ENCODE measurements around the gene ZNF44. TPM values are rescaled to one million over a fixed set of nuclear protein-coding genes. Genes with fewer than 3 reads are reported as not detected.
"Not testable (repeated sequence)": the region's sequence is repeated elsewhere in the genome, so short reads cannot be mapped to it uniquely, and the experiment has no call there.

Gene ZNF44
- total RNA-seq, 4 donors from 2014 or later, result 8.8 to 9.7 (median 9.4) TPM

DNA sequence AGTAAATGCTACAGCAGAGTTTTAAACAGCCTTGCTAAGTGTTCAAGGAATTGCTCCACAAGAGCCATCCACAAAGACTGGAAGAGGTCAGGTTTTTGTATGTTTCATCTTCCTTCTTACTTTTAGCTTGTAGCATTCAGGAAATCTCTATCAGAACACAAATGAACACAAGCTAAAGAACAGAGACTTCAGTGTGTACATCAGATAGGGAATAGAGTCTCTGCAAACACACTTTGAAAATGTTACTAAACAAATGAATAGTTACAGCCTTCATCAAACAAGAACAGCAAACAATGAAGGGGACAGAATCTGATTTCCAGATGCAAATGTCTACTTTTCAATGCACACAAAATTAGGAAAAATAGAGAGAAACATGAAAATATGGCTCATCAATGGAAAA, 31.0 kb upstream of the ZNF44 start:
- intact Hi-C loops (cut with DNase I), result no loop called here
- no peaks in the 10 kb centered on the region for H3K4me1 ChIP-seq
- no peak for DNase-seq (ENCODE audit: extremely low spot score)
- H3K27me3 ChIP-seq, result no peaks in the 10 kb centered on the region
- TF ChIP-seq POLR2AphosphoS5 (IDR thresholded peaks at IDR 0.05) (no peak), POLR2A (IDR thresholded peaks at IDR 0.05; ENCODE audit: low read depth) (no peak), EP300 (IDR thresholded peaks at IDR 0.05) (no peak)
- TF ChIP-seq, protein P1, sequence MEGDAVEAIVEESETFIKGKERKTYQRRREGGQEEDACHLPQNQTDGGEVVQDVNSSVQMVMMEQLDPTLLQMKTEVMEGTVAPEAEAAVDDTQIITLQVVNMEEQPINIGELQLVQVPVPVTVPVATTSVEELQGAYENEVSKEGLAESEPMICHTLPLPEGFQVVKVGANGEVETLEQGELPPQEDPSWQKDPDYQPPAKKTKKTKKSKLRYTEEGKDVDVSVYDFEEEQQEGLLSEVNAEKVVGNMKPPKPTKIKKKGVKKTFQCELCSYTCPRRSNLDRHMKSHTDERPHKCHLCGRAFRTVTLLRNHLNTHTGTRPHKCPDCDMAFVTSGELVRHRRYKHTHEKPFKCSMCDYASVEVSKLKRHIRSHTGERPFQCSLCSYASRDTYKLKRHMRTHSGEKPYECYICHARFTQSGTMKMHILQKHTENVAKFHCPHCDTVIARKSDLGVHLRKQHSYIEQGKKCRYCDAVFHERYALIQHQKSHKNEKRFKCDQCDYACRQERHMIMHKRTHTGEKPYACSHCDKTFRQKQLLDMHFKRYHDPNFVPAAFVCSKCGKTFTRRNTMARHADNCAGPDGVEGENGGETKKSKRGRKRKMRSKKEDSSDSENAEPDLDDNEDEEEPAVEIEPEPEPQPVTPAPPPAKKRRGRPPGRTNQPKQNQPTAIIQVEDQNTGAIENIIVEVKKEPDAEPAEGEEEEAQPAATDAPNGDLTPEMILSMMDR (IDR thresholded peaks at IDR 0.05), result no peak
- no peaks in the 10 kb centered on the region for H3K9me3 ChIP-seq
- H3K36me3 ChIP-seq, result peaks cover 12 to 26% (median 19%) of the 10 kb centered on the region in 4 donors
- H3K27ac ChIP-seq (replicated peaks in 1 of 4), result no peak overlapping the region
- H3K4me3 ChIP-seq, result no peak overlapping the region

DNA sequence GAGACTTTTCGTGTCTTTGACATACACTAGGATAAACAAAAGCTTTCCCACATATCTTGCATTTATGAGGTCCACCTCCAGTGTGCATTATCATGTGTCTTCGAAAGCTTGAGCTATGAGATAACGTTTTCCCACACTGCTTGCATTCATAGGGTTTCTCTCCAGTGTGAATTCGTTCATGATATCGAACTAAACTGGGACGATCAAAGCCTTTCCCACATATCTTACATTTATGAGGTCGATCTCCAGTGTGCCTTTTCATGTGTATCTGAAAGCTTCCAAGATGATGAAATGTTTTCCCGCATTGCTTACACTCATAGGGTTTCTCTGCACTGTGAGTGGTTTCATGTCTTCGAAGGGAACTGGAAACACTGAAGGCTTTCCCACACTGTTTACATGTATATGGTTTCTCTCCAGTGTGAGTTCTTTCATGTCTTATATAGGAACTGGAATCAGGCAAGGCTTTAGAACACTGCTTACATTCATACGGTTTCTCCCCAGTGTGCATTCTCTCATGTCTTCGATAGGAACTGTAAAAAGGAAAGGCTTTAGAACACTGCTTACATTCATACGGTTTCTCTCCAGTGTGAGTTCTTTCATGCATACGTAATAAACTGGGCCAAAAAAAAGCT, 24.2 kb upstream of the ZNF44 start:
- Histone ChIP-seq H3K4me3 (no peak overlapping the region), H3K9me3 (peaks cover 0 to 5% (median 2%) of the 10 kb centered on the region in 4 donors), H3K4me1 (no peaks in the 10 kb centered on the region), H3K27ac (replicated peaks in 1 of 4) (no peak overlapping the region), H3K27me3 (no peaks in the 10 kb centered on the region), H3K36me3 (peaks cover 37 to 61% (median 46%) of the 10 kb centered on the region in 4 donors)
- TF ChIP-seq EP300 (IDR thresholded peaks at IDR 0.05) (no peak), POLR2A (IDR thresholded peaks at IDR 0.05; ENCODE audit: low read depth) (no peak), POLR2AphosphoS5 (IDR thresholded peaks at IDR 0.05) (no peak)
- 93% methylated on average over 13 of the region's 13 CpGs for WGBS
- DNase-seq (ENCODE audit: extremely low spot score), result no peak
- intact Hi-C loops (cut with DNase I), result no loop called here

DNA sequence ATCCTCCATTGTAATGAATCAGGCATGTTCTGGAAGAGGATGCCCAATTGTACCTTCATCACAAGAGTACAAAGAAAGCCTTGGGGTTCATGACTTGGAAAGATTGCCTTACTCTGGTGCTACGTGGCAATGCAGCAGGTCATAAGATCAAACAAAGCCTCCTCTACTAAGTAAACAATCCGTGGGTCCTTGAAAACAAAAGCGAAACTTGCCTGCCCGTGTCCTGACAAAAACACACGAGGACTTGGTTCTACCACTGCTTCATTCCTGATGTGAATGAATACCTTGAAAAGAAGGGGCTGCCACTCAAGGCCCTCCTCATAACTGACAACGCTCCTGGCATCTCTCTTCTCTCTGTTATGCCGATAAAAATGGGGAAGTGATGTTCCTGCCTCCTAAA, 19.9 kb upstream of the ZNF44 start:
- TF ChIP-seq POLR2A (IDR thresholded peaks at IDR 0.05; ENCODE audit: low read depth) (no peak), POLR2AphosphoS5 (IDR thresholded peaks at IDR 0.05) (no peak), EP300 (IDR thresholded peaks at IDR 0.05) (no peak)
- TF ChIP-seq, protein P1 (IDR thresholded peaks at IDR 0.05), result no peak

DNA sequence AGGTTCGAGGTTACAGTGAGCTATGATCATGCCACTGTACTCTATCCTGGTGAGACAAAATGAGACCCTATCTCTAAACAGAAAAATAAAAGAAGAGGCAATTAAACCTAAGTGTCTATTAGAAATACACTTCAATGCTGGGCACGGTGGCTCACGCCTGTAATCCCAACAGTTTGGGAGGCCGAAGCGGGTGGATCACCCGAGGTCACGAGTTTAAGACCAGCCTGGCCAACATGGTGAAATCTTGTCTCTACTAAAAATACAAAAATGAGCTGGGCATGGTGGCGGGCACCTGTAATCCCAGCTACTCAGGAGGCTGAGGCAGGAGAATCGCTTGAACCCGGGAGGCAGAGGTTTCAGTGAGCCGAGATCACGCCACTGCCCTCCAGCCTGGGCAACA, 14.2 kb upstream of the ZNF44 start:
- DNase-seq (ENCODE audit: extremely low spot score); H3K9me3 ChIP-seq; H3K4me1 ChIP-seq; H3K36me3 ChIP-seq; H3K4me3 ChIP-seq; intact Hi-C loops (cut with DNase I); H3K27ac ChIP-seq (replicated peaks in 1 of 4); H3K27me3 ChIP-seq: not testable (repeated sequence)
- 98% methylated on average over 12 of the region's 12 CpGs for WGBS

More for the DNA sequence above, 19.9 kb upstream of the ZNF44 start:
- Histone ChIP-seq H3K27me3 (no peaks in the 10 kb centered on the region), H3K4me3 (no peak overlapping the region), H3K27ac (replicated peaks in 1 of 4) (no peak overlapping the region), H3K36me3 (peaks cover 12 to 23% (median 17%) of the 10 kb centered on the region in 4 donors), H3K9me3 (peaks cover 0 to 5% (median 2%) of the 10 kb centered on the region in 4 donors), H3K4me1 (no peaks in the 10 kb centered on the region)
- no peak for DNase-seq (ENCODE audit: extremely low spot score)
- WGBS, result 81% methylated on average over 7 of the region's 7 CpGs
- intact Hi-C loops (cut with DNase I), result no loop called here

DNA sequence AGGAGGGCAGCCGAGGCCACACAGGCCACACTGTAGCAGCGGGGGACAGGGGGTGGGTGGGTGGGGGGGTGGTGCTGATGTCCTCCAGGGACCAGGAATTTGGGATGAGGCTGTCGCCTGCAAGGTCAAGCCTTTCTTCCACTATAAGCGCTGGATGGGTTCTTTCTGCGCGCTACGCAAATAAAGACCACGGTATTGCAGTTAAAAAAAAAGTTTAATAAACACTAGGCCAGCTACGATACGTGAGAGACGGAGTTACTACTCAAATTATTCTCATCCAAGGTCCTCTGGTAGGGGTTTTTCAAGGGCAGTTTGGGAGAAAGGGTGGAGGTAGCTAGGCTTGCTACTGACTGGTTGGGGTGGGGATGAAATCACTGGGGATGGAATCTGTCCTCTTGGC, 508 bp upstream of the ZNF44 start:
- no peaks in the 10 kb centered on the region for H3K36me3 ChIP-seq
- WGBS, result 67% methylated on average over 10 of the region's 11 CpGs
- no peak for DNase-seq (ENCODE audit: extremely low spot score)
- TF ChIP-seq POLR2AphosphoS5 (IDR thresholded peaks at IDR 0.05), result no peak
- TF ChIP-seq, protein P1 (IDR thresholded peaks at IDR 0.05), result no peak
- no peak for TF ChIP-seq EP300 (IDR thresholded peaks at IDR 0.05)
- peak overlapping the region; percentile 90 to 98 (median 94) for H3K27ac ChIP-seq (replicated peaks in 1 of 4)
- H3K4me3 ChIP-seq, result peak overlapping the region; percentile 84 to 96 (median 92)
- intact Hi-C loops (cut with DNase I), result loop anchor here (2.0 kb wide), 1 partner anchor 38 kb away; the partner anchor contains the start of gene ZNF563
- peaks cover 19 to 44% (median 33%) of the 10 kb centered on the region in 4 donors for H3K4me1 ChIP-seq
- H3K27me3 ChIP-seq, result no peaks in the 10 kb centered on the region
- H3K9me3 ChIP-seq, result no peaks in the 10 kb centered on the region
